HG03108 (cell line): ENCODE data around the gene RPH3AL.

ENCODE experiments used
- ATAC-seq: cut with Tn5 transposase; IDR thresholded peaks from one replicate; pipeline ENCODE4 v1.9.1; 2021; ENCODE audit warnings: moderate library complexity; ENCODE audit not compliant: unreplicated experiment

RPH3AL gene

DNA sequence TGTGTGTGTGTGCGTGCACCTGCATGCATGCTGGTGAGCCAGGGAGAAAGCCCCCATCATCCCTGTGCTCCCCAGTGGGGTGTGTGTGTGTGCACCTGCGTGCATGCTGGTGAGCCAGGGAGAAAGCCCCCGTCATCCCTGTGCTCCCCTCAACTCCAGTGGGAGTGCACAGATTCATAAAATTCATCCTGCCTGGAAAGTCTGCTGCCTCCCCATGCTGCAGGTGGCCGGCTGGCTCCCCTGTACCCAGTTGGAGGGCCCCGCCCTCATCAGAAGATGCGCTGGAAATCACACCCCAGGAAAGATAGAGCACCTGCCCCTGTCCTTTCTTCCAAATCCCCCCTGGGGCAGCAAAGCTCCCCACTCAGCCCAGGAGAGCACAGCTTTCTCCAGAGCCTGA, 86.4 kb downstream of the RPH3AL start:
- no peak for ATAC-seq

DNA sequence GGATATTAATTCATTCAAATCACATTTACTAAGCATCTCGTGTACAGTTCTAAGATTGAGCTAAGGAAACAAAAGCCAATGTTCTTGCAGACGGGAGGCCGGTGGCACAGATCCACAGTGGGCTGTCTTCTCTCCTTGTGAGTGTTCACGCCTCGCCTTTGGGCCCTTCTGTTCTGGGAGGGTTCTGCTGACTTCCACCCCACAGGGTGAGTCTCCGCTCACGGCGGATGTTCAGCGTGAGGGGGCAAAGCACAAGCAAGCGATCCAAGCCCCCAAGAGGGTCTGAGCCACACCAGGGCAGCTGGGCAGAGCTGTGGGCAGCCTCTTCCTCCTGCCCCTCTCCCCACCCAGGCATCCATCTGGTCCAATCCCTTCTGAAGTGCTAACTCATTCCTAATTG, 86.9 kb downstream of the RPH3AL start:
- ATAC-seq = no peak

DNA sequence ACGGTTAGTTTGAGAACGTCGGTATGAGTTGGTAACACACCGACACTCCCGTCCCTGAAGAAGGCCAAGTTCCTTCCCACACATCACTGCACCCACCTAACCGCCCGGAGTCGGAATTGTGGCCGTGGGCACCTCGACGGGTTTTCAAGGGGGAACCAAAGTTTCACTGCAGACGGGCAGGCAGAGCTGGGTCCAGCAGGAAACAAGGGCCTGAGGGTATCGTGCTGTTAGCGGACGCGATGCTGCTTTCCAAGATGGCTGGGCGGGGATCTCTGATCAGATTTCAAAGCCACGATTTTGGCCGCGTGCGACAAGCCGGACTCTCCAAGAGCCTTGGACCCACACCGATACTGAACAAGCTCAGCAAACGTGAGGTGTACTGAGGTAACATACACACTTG, 88.8 kb downstream of the RPH3AL start:
- no peak for ATAC-seq

DNA sequence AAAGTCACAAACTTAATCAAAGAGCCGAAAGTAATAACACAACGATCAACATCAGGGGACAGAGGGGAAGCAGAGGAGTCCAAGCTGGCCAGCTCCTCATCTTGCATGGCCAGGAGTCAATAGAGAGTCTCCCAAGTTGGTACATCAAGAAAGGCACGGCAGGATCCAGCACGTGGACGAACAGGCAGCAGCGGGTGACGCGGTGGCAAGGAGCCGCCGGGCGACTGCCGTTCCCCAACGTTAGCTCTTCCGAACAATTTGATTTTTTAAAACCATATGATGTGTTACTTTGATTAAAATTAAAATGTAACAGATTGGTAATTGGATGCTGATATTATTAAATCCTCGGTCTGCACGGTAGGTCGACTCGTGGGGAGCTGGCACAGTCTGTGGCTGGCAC, 89.3 kb downstream of the RPH3AL start:
- no peak for ATAC-seq

DNA sequence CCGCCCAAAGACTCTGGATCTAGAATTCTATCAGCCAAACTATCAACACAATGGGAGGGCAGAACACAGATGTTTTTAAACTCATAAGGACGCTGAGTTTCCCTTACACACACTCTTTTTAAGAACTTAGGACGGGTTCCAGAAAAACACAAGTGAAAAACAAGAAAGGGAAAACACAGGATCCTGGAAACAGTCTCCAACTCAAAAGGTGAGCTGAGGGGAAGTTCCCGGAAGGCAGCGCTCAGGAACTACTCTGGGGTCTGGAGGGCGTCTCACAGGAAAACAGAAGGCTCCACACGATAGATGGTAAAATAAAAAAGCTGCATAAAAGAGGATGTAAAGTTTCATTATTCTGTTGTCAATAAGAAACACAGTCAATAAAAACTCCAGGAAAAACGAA, 91.0 kb downstream of the RPH3AL start:
- ATAC-seq = no peak

DNA sequence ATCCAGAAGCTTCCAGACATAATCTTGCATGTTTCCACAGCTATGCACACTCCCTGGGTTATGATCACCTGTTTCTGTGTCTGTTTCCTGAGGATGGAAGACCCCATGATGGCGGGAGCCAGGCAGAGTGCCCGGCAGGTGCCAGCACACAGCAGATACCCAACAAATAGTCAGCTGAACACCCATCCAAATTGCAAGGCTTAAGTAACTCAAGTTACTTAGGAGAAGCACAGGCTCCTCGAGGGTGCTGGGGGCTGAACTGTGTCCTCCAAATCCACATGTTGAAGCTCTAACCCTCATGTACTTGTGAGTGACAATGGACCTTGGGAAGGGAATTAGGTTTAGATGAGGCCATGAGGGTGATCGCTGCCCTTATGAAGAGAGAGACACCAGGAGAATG, 91.7 kb downstream of the RPH3AL start:
- no peak for ATAC-seq

DNA sequence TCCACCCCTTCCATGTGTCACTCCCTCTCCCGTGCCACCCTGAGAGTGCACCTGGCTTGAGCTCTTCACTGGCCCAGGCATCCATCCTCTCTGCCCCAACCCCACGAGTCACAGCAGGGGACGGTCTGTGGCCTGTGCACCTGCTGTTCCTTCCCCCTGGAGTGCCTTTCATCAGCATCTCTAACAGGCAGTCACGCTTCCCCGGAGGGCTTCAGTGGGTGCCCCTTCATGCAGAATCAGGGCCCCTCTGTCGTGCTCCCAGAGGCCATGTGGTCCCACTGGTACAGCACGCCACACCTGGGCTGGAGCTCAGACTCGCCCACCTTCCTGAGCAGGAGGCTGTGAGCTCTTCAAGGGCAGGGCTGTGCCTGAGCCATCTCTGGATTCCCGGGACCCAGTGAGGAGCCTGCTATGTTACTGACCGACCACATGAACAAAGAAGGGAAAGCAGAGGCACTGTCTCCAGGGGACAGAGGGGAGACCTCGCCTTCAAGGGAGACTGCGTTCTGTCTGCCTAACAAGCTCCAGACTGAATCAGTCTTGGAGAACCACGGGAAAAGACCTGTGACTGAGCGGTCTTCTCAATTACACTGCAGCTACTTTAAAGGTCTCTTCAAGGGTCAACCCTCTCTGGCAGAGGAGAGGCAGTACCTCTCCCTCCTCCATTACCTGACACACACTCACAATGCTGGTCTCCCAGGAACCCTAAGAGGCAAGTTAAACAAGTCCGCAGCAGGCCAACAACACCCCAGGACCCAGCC, 92.4 kb downstream of the RPH3AL start:
- ATAC-seq = no peak

DNA sequence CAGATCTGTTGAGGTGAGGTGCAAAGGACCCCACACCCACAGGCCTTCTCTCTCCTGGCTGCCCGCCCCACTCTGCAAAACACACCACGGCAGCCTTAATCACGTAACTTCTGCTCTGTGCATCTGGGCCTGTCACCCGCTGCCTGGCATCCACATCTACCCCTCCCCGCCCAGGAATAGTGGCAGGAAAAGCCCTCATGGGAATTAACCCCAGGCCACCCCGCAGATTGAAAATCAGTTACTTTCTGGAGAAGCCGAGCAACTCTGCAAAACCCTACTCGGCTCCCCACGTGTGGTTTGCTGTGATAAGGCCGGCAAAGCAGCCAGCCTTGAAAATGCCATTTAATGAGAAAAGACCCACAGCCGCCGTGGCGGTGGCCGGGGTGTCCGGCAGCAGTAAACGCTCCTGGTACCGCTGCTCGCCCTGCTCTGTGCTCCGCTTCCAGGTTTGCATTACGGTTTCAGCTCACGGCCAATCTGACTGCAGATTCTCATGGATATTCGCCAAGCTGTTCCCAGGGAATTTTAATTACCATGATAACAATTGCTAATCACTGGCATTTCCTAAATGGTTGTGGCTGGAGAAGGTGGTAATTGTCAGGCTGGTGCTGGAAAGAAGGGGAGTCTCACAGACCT, 93.1 kb downstream of the RPH3AL start:
- no peak for ATAC-seq

DNA sequence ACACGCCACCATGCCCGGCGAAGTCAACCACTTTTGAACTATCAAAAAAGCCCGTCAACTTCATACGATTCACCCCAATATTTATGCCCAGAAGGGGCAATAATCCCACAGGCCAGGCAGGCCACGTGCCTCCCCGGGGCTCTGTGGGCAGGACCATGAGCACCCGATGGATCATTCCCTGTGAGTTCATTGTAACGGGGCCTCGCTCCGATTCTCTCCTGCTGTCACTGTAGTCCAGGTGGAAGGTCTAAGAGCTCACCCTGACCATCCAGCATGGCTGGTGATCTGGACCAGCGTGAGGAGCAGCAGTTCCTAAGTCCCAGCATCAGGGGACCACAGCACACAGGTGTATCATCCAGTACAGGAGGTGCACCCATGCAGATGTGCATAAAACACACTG, 93.7 kb downstream of the RPH3AL start:
- ATAC-seq = no peak

DNA sequence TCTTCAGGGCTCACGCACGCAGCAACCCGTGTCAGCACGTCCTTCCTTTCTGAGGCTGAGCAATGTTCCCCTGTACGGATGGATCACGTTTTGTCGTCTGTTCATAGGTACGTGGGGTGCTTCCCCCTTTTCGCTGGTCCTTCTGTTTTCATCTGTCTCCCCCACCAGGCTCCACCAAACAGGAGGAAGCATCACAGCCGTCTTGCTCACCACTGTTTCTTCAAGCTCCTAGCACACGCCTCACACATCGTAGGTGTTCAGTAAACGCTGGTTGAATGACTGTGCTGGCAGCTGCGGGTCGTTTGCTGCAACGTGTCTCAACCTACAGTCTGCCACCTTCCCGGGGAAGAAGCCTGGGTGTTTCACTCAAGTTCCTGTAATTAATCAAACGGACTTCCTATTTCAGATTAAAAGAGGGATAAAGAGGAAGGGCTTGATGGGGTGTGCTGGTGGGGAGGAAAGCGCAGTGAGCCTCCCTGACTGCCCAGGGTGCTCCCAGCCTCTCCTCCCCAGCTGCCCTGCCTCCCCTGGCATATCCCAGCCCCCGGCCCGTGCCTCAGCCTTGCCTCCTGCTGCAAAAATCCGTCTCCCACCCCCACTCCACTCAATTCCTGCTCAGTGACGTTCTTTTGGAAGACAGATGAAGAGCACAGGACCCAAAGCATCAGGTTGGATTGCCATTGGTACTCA, 94.4 kb downstream of the RPH3AL start:
- no peak for ATAC-seq

DNA sequence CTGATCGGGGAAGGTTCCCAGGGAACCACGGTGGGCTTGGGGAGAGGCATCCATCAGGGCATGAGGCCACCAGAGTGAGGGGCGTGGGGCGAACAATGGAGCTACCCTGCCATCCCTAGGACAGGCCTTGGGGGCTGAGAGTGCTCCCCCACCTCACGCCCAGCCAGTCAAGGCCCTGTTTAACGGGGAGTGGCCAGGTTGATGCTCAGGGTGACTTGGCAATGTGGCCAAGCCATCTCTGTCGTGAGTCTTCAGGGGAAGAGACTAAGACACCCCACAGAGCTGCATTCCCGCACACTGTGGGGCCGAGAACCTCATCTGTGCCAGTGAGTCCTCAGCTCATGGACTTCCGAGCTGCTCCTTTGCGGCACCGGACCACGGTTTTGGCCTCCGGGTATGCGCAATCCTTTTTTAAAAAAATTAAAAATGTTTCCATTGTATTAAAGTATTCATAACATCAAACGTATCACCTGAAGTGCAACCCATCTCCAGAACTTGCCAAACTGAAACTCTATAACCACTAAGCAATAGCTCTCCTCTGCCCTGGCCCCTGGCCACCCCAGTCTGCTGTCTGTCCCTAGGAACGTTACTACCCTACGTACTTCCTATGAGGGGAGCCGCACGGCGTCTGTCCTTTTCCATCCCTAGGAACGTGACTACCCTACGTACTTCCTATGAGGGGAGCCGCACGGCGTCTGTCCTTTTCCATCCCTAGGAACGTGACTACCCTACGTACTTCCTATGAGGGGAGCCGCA, 99.3 kb downstream of the RPH3AL start:
- ATAC-seq = no peak

DNA sequence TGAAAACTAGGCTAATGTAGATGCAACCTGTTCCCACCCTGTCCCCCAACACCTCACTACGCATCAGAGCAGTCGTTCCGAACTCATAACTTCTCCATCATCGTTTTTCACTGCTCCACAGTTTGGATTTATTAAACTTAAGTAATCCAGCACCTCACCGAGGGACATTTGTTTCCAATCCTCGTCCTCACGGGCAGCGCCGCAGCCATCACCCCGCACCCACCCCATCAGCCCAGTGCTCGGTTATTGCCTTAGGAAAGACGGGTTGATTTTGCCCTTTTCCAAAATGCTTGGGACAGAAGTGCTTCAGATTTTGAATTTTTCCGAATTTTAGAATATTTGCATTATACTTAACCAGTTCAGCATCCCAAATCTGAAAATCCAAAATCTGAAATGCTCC, 100.2 kb downstream of the RPH3AL start:
- no peak for ATAC-seq

DNA sequence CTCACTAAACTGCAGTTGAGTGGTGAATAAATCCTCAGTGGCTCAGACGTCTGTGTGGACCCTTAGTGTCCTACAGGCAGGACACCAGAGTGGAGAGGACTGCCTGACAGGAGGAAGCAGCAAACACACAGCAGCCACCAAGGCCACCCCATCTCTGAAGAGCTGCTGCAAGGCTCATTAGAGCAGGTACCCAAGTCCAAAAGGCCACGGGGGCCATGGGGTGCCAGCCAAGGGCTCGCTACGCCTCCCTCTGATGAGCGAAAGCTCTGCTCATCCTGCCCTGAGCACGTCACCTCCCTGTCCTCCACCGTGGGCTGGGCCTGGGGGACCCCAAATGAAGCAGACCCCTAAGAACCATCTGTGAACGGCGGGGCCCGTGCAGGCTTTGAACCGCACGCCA, 101.1 kb downstream of the RPH3AL start:
- ATAC-seq = no peak

DNA sequence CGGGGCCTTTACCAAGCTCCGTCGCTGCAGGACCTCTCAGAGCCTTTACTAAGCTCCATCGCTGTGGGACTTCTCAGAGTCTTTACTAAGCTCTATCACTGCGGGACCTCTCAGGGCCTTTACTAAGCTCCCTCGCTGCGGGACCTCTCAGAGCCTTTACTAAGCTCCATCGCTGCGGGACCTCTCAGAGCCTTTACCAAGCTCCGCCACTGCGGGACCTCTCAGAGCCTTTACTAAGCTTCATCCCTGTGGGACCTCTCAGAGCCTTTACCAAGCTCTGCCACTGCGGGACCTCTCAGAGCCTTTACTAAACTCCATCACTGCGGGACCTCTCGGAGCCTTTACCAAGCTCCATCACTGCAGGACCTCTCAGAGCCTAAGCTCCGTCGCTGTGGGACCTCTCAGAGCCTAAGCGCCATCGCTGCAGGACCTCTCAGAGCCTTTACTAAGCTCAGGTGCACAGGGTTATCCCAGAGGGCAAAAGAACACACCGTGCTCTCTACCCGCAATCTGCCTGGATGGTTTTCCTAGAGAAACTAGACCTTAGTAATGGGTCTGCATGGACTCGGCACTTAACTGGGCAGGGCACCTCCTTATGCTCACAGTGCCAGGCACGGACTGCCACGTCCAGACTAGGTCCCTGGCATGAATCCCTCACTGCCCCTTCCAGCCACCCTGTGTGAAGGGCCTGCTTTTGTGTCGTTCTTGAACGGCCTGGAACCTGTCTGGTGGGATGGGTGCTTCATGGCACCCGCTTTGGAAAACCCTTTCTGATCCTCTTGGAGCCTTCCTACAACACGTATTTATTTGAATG, 101.9 kb downstream of the RPH3AL start:
- no peak for ATAC-seq

DNA sequence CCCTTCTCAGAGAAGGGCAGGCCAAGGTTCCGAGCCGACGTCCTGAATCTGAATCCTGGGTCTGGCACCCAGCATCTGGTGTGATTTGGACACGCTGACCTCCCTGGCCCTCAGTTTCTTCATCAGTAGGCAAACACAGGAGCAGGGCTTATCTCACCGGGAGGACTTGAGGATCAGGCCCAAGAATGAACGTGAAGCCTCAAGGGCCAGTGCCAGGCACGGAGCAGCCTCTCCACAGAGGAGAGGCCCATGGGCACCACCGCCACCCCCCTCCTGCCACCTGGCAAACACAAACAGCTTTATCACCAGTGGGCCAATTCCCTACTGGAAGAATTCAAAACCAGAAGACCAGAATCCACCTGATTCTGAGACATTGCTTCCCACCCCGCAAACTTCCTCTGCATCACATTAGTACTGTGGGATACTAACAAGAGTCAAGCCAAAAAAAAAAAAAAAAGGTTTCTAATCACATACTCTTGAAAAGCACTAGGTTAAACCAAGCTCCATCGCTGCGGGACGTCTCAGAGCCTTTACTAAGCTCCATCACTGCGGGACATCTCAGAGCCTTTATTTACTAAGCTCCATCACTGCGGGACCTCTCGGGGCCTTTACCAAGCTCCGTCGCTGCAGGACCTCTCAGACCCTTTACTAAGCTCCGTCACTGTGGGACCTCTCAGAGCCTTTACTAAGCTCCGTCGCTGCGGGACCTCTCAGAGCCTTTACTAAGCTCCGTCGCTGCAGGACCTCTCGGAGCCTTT, 103.2 kb downstream of the RPH3AL start:
- no peak for ATAC-seq

DNA sequence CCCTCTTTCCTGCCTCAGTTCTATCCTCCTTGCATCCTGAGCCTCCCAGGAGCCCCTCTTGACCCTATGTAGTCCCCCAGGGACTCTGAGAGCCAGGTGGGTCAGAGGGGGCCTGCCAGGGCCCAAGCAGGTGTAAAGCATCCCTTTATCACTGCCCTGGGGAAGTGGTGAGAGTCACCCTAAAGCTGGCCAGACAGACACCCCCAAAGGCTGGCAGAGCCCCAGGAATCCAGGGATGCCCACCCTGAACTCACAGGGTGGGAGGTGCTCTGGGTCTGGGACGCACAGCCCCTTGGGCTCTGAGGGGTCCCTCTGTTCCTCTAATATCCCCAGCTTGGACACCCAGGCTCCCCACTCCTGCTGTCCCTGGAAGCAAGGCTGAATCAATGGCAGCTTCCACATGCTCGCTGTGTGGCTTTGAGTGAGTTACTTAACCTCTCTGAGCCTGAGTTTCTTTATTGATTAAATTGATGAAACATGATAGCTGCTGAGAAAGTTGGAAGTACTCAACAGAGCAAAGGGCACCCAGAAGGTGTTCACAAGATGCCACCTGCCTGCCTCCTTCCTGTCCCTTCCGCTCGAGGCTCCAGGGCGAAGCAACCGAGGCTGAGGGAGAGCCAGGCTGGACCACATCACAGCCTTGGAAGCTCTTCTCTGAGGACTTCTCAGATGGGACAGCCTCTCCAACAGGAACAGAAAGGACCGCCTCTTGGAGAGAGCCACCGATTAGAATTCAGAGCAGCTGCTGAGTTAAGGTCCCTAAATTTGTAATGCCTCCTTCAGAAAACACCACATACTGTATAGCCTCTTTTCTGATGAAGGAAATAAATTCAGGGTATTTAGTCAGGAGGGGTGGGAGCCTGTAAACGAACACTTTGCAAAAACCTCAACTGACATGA, 104.0 kb downstream of the RPH3AL start:
- ATAC-seq = no peak

DNA sequence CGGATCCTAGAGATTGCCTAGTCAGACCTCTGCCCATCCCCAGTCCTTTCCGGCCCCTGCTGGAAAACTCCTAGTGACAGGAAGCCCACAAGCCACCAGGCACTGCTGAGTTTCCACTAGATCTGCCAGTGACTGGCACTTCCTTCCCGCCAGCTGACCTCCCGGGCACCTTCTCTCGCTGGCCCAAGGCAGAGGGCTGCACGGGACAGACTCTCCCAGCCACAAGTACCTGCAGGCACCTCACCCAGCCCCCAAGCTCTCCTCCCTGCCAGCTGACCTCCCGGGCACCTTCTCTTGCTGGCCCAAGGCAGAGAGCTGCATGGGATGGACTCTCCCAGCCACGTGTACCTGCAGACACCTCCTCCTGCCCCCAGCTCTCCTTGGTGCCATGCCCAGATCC, 104.8 kb downstream of the RPH3AL start:
- ATAC-seq = no peak

DNA sequence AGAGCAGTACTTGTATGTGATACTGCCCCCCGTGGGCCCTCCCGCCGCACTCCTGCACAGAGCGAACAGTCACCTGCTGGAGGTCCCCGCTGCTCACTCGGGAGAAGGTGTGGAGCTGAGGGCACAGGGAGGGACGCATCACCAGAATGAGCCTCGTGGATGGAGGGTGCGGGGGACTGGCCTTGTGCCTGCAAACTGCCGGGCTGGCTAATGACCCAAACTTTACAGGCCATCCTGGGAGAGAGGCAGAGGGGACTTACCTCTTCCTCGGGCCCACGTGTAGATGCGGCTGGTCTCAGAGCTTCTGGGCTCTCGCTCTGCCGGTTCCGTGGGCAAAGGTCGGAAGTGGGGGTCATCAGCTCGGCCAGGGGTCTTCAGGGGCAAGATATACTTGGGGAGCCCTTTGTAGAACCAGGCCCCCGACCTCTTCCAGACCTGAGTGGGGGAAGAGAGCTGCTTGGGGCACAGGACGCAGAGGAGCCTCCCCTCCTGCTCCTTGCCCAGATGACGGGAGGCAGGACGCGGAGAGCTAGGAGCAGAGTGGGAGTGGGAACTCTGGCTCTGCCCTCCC, 105.7 kb downstream of the RPH3AL start:
- ATAC-seq = no peak

DNA sequence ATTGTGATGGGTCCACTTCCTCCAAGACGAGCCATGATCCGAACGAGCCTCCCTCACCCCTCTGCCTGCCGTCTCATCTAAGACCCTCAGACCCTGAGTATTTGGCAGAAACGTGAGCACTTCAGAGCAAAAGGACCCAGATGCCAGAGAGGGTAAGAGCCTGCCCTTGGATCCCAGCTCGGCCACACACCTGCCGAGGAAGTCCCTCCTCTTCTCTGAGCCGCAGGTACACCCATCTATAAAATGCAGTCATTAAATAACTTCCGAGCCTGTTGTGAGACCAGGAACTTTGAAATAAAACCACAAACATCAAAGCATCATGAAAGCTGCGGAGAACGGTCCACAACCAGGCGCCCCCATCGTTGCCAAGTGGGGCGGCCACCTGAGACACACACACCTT, 106.4 kb downstream of the RPH3AL start:
- ATAC-seq = no peak
